Rectal smooth muscle tissue (tissue), 1 donor: ENCODE measurements around the gene SLC39A5.

Experiments
- H3K27ac ChIP-seq: one replicate; pipeline ENCODE4 v1.7.0; 2013; ENCODE audit warnings: low read depth, low read length, inconsistent platforms
- H3K27me3 ChIP-seq: one replicate; pipeline ENCODE4 v1.7.0; 2013; ENCODE audit warnings: low read length; ENCODE audit not compliant: control insufficient read depth, insufficient read depth
- H3K36me3 ChIP-seq: one replicate; pipeline ENCODE4 v1.7.0; 2013; ENCODE audit warnings: low read length; ENCODE audit not compliant: control insufficient read depth, insufficient read depth
- H3K4me1 ChIP-seq: one replicate; pipeline ENCODE4 v1.7.0; 2013; ENCODE audit warnings: low read length; ENCODE audit not compliant: control insufficient read depth, insufficient read depth
- H3K4me3 ChIP-seq: one replicate; pipeline ENCODE4 v1.7.0; 2013; ENCODE audit warnings: low read length
- H3K9ac ChIP-seq: one replicate; pipeline ENCODE4 v1.7.0; 2013; ENCODE audit warnings: low read length

The SLC39A5 gene

DNA sequence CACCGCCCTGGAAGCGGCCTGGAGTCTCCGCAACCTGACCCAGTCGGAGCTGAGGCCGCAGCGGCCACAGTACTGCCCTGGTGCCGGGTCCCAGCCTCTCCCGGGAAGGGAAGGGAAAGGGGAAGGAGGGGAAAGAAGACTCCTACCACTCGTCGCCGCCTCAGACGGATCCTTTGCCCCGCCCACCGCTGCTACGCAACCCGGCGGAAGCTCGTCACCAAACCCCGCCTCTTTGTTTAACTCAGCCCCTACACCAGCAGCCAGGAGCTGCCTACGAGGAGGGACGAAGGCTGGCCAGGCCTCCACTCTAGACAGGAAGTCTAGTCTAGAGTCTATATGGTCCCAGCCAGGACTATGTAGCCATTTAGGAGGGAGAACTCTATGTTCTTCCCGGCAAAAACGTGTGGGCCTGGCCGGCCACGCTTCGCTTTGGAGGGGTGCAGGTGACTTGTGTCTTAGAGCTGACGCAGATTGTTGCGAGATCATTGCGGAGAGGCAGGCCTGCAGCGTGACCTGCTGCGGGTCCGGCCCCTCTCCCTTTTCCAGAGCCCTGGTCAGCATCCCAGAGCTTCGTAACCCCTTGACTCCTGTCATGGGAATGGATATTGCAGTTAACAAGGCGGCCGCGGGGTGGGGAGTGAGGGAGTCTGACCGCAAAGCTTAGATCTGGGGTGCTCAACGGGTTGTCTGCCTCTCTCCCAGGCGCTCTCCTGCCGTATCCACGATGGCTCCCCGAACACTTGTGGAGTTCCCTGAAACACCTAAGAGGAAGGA lies 7.9 kb upstream of the SLC39A5 start, which contains the start of gene RNF41:
Gene RNF41 (minus strand): TSS at position 166 of the 774 bp plus-strand sequence. CDS start 7,875 bp downstream, outside the sequence.
- no peaks in the 10 kb centered on the region for H3K36me3 ChIP-seq
- H3K9ac ChIP-seq: peak within 1 kb of the TSS; percentile 68
- H3K27ac ChIP-seq: peak within 1 kb of the TSS; percentile 98
- H3K4me3 ChIP-seq: peak within 1 kb of the TSS; percentile 88
- H3K27me3 ChIP-seq: no peaks in the 10 kb centered on the region
- H3K4me1 ChIP-seq: peaks cover 20% of the 10 kb centered on the region

- Histone ChIP-seq H3K9ac (peak overlapping the region; percentile 61), H3K27ac (peak overlapping the region; percentile 98), H3K27me3 (no peaks in the 10 kb centered on the region), H3K36me3 (no peaks in the 10 kb centered on the region), H3K4me3 (peak overlapping the region; percentile 88), H3K4me1 (peaks cover 20% of the 10 kb centered on the region)
Observed at GRCh38 chr12:56222531-56222895, 7.3 kb upstream of the SLC39A5 start.

- H3K36me3 ChIP-seq: no peaks in the 10 kb centered on the region
- peak overlapping the region; percentile 83 for H3K27ac ChIP-seq
- H3K4me3 ChIP-seq: peak overlapping the region; percentile 72
- no peaks in the 10 kb centered on the region for H3K27me3 ChIP-seq
- H3K4me1 ChIP-seq: peaks cover 20% of the 10 kb centered on the region
- peak overlapping the region; percentile 24 for H3K9ac ChIP-seq
Observed at GRCh38 chr12:56223571-56224101, 6.2 kb upstream of the SLC39A5 start.

DNA sequence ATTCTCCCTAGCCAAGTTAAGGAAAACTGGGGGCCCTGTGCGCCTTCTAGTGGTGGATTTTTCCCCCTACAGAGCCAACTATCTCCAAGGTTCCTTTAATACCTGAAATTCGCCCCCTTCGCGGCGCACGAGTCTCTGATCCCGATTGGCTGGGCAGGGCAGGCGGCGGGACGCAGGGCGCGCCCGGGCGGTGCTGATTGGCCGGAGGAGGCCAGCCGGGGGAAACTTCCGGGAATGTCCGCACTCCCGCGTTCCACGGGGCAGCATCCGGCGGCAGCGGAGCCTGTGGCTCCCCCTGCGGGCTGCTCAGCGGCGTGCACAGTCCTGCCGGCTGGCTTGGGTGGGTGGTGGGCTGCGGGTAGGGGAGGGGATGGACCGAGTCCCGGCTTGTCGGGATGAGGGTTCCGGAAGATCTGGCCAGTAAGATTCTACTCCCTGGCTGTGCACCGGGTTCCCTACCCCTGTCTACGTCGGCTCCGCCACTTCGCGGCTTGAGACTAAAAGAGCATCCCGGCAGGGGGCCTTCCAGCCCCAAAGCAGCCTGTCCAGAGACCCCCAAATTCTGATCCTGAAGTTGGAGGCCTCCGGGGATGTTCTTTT lies 5.6 kb upstream of the SLC39A5 start, which contains the start of gene NABP2:
Gene NABP2 (plus strand): TSS at position 241 of the 600 bp plus-strand sequence. CDS start 515 bp downstream, outside the sequence.
- Histone ChIP-seq H3K9ac (peak within 1 kb of the TSS; percentile 92), H3K27ac (peak within 1 kb of the TSS; percentile 83), H3K4me1 (peaks cover 20% of the 10 kb centered on the region), H3K4me3 (peak within 1 kb of the TSS; percentile 72), H3K27me3 (no peaks in the 10 kb centered on the region), H3K36me3 (no peaks in the 10 kb centered on the region)

DNA sequence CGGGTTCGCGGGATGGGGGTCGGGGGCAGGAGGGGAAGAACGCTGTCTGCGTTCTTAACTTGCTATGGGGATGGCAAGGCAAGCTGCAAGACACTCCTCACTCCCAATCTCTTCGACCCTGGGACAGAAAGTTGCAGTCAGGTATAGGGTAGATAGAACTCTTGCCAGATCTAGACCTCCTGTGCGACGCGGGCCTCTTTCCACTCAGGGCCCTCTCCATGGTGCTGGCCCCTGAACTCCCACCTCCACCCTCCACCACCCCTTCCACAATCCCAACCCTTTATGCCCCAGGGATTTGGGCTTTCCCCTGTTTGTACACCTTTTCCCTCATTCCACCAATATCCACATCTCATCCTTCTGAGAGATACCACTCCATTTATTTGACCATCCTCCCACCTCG lies 4.9 kb upstream of the SLC39A5 start:
- H3K9ac ChIP-seq: peak overlapping the region; percentile 92
- peaks cover 20% of the 10 kb centered on the region for H3K4me1 ChIP-seq
- no peaks in the 10 kb centered on the region for H3K36me3 ChIP-seq
- H3K27me3 ChIP-seq: no peaks in the 10 kb centered on the region
- peak overlapping the region; percentile 59 for H3K4me3 ChIP-seq
- H3K27ac ChIP-seq: peak overlapping the region; percentile 68

- Histone ChIP-seq H3K27ac (no peak overlapping the region), H3K4me1 (no peaks in the 10 kb centered on the region), H3K9ac (no peak overlapping the region), H3K36me3 (no peaks in the 10 kb centered on the region), H3K4me3 (no peak overlapping the region), H3K27me3 (no peaks in the 10 kb centered on the region)
Observed at GRCh38 chr12:56229082-56229481, 769 bp upstream of the SLC39A5 start.

- H3K4me1 ChIP-seq: no peaks in the 10 kb centered on the region
- H3K9ac ChIP-seq: no peak overlapping the region
- H3K27me3 ChIP-seq: no peaks in the 10 kb centered on the region
- H3K36me3 ChIP-seq: no peaks in the 10 kb centered on the region
- peak overlapping the region; percentile 63 for H3K4me3 ChIP-seq
- no peak overlapping the region for H3K27ac ChIP-seq
Observed at GRCh38 chr12:56230432-56231183, 757 bp downstream of the SLC39A5 start.

- no peak overlapping the region for H3K27ac ChIP-seq
- H3K4me1 ChIP-seq: no peaks in the 10 kb centered on the region
- H3K9ac ChIP-seq: no peak overlapping the region
- no peaks in the 10 kb centered on the region for H3K36me3 ChIP-seq
- no peaks in the 10 kb centered on the region for H3K27me3 ChIP-seq
- peak overlapping the region; percentile 63 for H3K4me3 ChIP-seq
Observed at GRCh38 chr12:56231184-56231582, 1.3 kb downstream of the SLC39A5 start.

DNA sequence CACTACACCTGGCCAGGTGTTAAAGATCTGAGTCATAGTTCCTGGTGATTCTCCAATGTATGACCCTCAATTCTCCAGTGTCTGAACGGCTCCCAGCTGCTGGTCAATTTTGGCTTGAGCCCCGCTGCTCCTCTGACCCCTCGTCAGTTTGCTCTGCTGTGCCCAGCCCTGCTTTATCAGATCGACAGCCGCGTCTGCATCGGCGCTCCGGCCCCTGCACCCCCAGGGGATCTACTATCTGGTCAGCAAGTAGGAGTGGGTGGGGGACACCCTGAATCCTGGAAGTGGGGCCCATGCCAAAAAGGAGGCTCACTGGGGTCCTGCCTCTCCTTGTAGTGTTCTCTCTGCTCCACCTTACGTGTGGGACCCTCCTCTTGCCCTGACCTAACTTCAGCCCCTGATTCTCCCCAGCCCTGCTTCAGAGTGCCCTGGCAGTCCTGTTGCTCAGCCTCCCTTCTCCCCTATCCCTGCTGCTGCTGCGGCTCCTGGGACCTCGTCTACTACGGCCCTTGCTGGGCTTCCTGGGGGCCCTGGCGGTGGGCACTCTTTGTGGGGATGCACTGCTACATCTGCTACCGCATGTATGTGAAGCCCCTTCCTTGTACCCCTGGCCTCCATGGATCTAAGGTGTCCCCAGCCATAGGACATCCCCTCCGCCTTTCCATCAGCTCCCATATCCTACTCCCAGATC lies 5.0 kb downstream of the SLC39A5 start:
- Histone ChIP-seq H3K27me3 (no peaks in the 10 kb centered on the region), H3K9ac (no peak overlapping the region), H3K27ac (no peak overlapping the region), H3K4me1 (no peaks in the 10 kb centered on the region), H3K4me3 (no peak overlapping the region), H3K36me3 (peaks cover 14% of the 10 kb centered on the region)

GRCh38 chr12:56236091-56236490 lies 6.2 kb downstream of the SLC39A5 start:
- H3K36me3 ChIP-seq: peaks cover 14% of the 10 kb centered on the region
- H3K4me3 ChIP-seq: no peak overlapping the region
- H3K27ac ChIP-seq: no peak overlapping the region
- H3K27me3 ChIP-seq: no peaks in the 10 kb centered on the region
- H3K4me1 ChIP-seq: no peaks in the 10 kb centered on the region
- no peak overlapping the region for H3K9ac ChIP-seq

GRCh38 chr12:56236985-56237384 lies 7.1 kb downstream of the SLC39A5 start:
- H3K27ac ChIP-seq: no peak overlapping the region
- no peak overlapping the region for H3K9ac ChIP-seq
- H3K36me3 ChIP-seq: peaks cover 17% of the 10 kb centered on the region
- no peaks in the 10 kb centered on the region for H3K27me3 ChIP-seq
- no peaks in the 10 kb centered on the region for H3K4me1 ChIP-seq
- no peak overlapping the region for H3K4me3 ChIP-seq

- no peaks in the 10 kb centered on the region for H3K27me3 ChIP-seq
- H3K4me1 ChIP-seq: no peaks in the 10 kb centered on the region
- peaks cover 22% of the 10 kb centered on the region for H3K36me3 ChIP-seq
- H3K9ac ChIP-seq: no peak overlapping the region
- H3K4me3 ChIP-seq: no peak overlapping the region
- H3K27ac ChIP-seq: no peak overlapping the region
Observed at GRCh38 chr12:56237552-56237951, 7.7 kb downstream of the SLC39A5 start.
